PC-9 (cell line): ENCODE results near the gene BCL2L1. TPM values are rescaled to one million over a fixed set of nuclear protein-coding genes. Genes with fewer than 3 reads are reported as not detected.

Experiments used
- BruUV-seq: library from RNA; stranded (reverse); fragments of 400-500 nt; replicated peaks from 2 replicates; lab custom pipeline; 2021; lab: Mats Ljungman, UMichigan
- CTCF ChIA-PET: fragments of 300-600 bp; sonication (Branson Sonifier 250); formaldehyde crosslinking; loops from one replicate; lab custom pipeline; 2022; ENCODE audit warnings: antibody characterized with exemption; lab: Charles Lee
- POLR2A ChIA-PET: fragments of 300-600 bp; sonication (Branson Sonifier 250); formaldehyde crosslinking; loops from one replicate; lab custom pipeline; 2022; ENCODE audit warnings: antibody characterized with exemption; ENCODE audit not compliant: unreplicated experiment; lab: Charles Lee
- DNase-seq, 2 experiments: peaks; one replicate each; pipeline versions ENCODE4 v3.0.0 to v3.0.0-alpha.2; 2015 to 2022; ENCODE audit warnings: mixed read lengths in 1 of 2
- H2AFZ ChIP-seq: fragments of 200-600 bp; sonication (generic); 2 replicates; pipeline ENCODE4 v1.8.1; 2017; ENCODE audit warnings: antibody characterized with exemption
- H3F3A ChIP-seq: fragments of 200-600 bp; sonication (generic); 2 replicates; pipeline ENCODE4 v1.8.1; 2017; ENCODE audit warnings: antibody characterized with exemption, mild to moderate bottlenecking, low read depth; ENCODE audit not compliant: insufficient read depth
- H3K27ac ChIP-seq: fragments of 200-600 bp; sonication (generic); 2 replicates; pipeline ENCODE4 v1.6.1; 2016; ENCODE audit warnings: mixed run types
- H3K27me3 ChIP-seq: fragments of 200-600 bp; sonication (generic); 2 replicates; pipeline ENCODE4 v1.6.1; 2016; ENCODE audit warnings: low read depth, mixed run types; ENCODE audit not compliant: insufficient read depth
- H3K36me3 ChIP-seq: fragments of 200-600 bp; sonication (generic); 2 replicates; pipeline ENCODE4 v1.6.1; 2016; ENCODE audit warnings: low read depth, mixed run types
- H3K4me1 ChIP-seq: fragments of 200-600 bp; sonication (generic); replicated peaks from 2 replicates; pipeline ENCODE4 v1.6.1; 2016; ENCODE audit warnings: mixed run types; ENCODE audit not compliant: insufficient read depth
- H3K4me2 ChIP-seq: fragments of 200-600 bp; sonication (generic); 2 replicates; pipeline ENCODE4 v1.6.1; 2017; ENCODE audit warnings: mixed run types
- H3K4me3 ChIP-seq: fragments of 200-600 bp; sonication (generic); 2 replicates; pipeline ENCODE4 v1.6.1; 2016; ENCODE audit warnings: mixed run types
- H3K79me2 ChIP-seq: fragments of 200-600 bp; sonication (generic); 2 replicates; pipeline ENCODE4 v1.6.1; 2017; ENCODE audit warnings: low read depth, mixed run types
- H3K9me2 ChIP-seq: fragments of 200-600 bp; sonication (generic); 2 replicates; pipeline ENCODE4 v1.8.1; 2017; ENCODE audit warnings: mild to moderate bottlenecking; ENCODE audit not compliant: insufficient read depth
- H3K9me3 ChIP-seq: fragments of 200-600 bp; sonication (generic); 2 replicates; pipeline ENCODE4 v1.8.1; 2016; ENCODE audit warnings: low read depth; ENCODE audit not compliant: insufficient read depth
- H4K20me1 ChIP-seq: fragments of 200-600 bp; sonication (generic); 2 replicates; pipeline ENCODE4 v1.8.1; 2017; ENCODE audit not compliant: insufficient read depth
- EZH2 ChIP-seq: fragments of 200-600 bp; sonication (generic); IDR thresholded peaks from 2 replicates; pipeline ENCODE4 v1.8.0; 2017; ENCODE audit warnings: antibody characterized with exemption, low read depth
- intact Hi-C: fragments of 100-400 bp; cut with micrococcal nuclease; formaldehyde crosslinking; loops from one replicate; pipeline ENCODE4 v1.10.0; 2022; ENCODE audit not compliant: unreplicated experiment
- total RNA-seq: library from RNA; stranded (reverse); gene quantifications from 2 replicates; pipeline ENCODE4 v1.2.3, GENCODE V29; 2021
- TF ChIP-seq, protein P1 (sequence below): fragments of 200-600 bp; sonication (generic); conservative IDR thresholded peaks from 2 replicates; pipeline ENCODE4 v1.6.1; 2017; ENCODE audit warnings: mixed run types, antibody characterized with exemption, mild to moderate bottlenecking, moderate library complexity

BCL2L1 gene
- total RNA-seq, 1 experiment from 2014 or later = 125 TPM

DNA sequence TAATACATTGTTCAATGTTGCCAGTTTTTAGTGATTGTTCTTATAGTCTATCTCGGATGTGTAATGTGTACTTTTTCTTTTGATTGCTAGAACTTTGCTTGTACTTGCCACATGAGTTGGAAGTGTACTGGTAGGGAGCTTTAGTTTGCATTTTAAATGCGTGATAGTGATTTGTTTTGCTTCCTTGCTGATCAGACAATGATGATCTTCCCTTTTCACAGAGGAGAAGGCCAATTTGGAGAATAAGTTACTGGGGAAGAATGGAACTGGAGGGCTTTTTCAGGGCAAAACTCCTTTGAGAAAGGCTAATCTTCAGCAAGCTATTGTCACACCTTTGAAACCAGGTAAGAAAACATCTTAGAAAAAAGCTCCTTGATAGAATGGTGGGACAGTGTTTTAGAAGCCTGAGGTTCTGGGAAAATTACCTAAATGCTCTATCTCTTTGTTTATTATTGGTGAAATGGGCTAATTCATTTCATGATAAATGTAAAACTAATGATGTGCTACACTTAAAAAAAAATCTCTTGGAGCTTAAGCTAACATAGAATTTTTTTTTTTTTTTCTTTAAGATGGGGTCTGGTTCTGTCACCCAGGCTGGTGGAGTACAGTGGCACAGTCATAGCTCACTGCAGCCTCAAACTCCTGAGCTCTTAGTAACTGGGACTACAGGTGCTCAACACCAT, 37.3 kb upstream of the BCL2L1 start:
- Histone ChIP-seq H3K4me1 (no peaks in the 10 kb centered on the region), H3K27ac (no peak overlapping the region), H3K4me3 (no peak overlapping the region), H3K79me2 (peaks cover 71% of the 10 kb centered on the region), H2AFZ (no peak overlapping the region), H4K20me1 (peaks cover 4% of the 10 kb centered on the region), H3K9me3 (no peaks in the 10 kb centered on the region), H3K4me2 (no peak overlapping the region), H3F3A (peaks cover 16% of the 10 kb centered on the region; the same call in 1 of the 2 replicates), H3K9me2 (no peaks in the 10 kb centered on the region), H3K27me3 (no peaks in the 10 kb centered on the region), H3K36me3 (peaks cover 5% of the 10 kb centered on the region; the same call in 1 of the 2 replicates)
- TF ChIP-seq, protein P1, sequence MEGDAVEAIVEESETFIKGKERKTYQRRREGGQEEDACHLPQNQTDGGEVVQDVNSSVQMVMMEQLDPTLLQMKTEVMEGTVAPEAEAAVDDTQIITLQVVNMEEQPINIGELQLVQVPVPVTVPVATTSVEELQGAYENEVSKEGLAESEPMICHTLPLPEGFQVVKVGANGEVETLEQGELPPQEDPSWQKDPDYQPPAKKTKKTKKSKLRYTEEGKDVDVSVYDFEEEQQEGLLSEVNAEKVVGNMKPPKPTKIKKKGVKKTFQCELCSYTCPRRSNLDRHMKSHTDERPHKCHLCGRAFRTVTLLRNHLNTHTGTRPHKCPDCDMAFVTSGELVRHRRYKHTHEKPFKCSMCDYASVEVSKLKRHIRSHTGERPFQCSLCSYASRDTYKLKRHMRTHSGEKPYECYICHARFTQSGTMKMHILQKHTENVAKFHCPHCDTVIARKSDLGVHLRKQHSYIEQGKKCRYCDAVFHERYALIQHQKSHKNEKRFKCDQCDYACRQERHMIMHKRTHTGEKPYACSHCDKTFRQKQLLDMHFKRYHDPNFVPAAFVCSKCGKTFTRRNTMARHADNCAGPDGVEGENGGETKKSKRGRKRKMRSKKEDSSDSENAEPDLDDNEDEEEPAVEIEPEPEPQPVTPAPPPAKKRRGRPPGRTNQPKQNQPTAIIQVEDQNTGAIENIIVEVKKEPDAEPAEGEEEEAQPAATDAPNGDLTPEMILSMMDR = no peak
- no peak for TF ChIP-seq EZH2
- ChIA-PET CTCF (no interaction called here), POLR2A (no interaction called here)
- no TSS peak for BruUV-seq
- intact Hi-C loops = no loop called here
- DNase-seq = no peak

DNA sequence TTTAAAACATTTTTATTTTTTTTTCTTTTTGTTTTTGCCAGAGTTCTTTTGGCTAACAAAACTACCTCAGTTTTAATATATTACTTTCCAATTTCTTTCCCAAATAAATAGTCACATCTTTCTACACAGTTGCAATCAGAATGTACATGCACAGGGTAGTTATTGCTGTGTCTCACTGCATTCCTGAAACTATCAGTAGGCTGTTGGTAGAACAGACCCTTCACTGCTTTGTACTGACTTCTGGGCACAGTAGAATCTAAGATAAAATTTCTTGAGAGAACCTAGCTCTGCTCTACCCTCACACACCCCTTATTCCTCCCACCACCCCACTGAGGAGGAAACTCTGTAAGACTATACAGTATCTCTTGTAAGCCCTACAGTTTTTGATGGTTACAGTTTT, 36.3 kb upstream of the BCL2L1 start:
- intact Hi-C loops = no loop called here
- Histone ChIP-seq H3K27ac (no peak overlapping the region), H3K4me1 (no peaks in the 10 kb centered on the region), H3K9me2 (no peaks in the 10 kb centered on the region), H3K4me2 (no peak overlapping the region), H3K9me3 (no peaks in the 10 kb centered on the region), H3K27me3 (no peaks in the 10 kb centered on the region), H3K4me3 (no peak overlapping the region), H2AFZ (no peak overlapping the region), H3F3A (peaks cover 16% of the 10 kb centered on the region; the same call in 1 of the 2 replicates), H3K36me3 (peaks cover 5% of the 10 kb centered on the region), H3K79me2 (peaks cover 72% of the 10 kb centered on the region), H4K20me1 (peaks cover 4% of the 10 kb centered on the region)
- DNase-seq = no peak
- ChIA-PET POLR2A (interaction anchor here (0.6 kb wide), 1 partner anchor 223 kb away, joined by 3 read pairs; no protein-coding TSS in a partner anchor), CTCF (interaction anchor here (0.7 kb wide), 1 partner anchor 198 kb away, joined by 5 read pairs; no protein-coding TSS in a partner anchor)
- TF ChIP-seq, protein P1 = no peak
- TF ChIP-seq EZH2 = no peak
- BruUV-seq = no TSS peak

DNA sequence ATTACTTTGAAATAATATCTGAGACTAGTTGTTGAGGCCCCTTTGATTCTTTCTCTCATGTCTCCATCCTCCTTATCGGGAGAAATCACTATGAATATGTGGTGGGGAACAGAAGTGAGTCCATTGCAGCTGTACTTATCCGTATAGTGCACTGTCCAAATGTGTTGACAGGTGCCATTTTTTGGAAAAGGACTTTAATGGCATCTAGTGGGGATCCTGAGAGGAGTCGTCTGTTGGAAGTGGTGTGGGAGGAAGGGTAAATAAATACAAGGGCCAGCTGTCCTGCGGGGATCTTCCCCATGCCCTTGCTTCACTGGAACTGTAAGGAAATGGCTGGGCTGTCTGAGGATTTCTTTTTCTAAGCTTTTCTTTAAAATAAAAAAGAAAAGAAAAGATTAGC, 35.9 kb upstream of the BCL2L1 start:
- H3K79me2 ChIP-seq = peaks cover 77% of the 10 kb centered on the region
- no peaks in the 10 kb centered on the region for H3K27me3 ChIP-seq
- no peak overlapping the region for H3K27ac ChIP-seq
- H3K4me3 ChIP-seq = no peak overlapping the region
- BruUV-seq = no TSS peak
- ChIA-PET CTCF (interaction anchor here (0.7 kb wide), 1 partner anchor 198 kb away, joined by 5 read pairs; no protein-coding TSS in a partner anchor), POLR2A (interaction anchor here (0.6 kb wide), 1 partner anchor 223 kb away, joined by 3 read pairs; no protein-coding TSS in a partner anchor)
- no peak overlapping the region for H3K4me2 ChIP-seq
- no peaks in the 10 kb centered on the region for H3K9me2 ChIP-seq
- H3K9me3 ChIP-seq = no peaks in the 10 kb centered on the region
- H3K4me1 ChIP-seq = no peaks in the 10 kb centered on the region
- intact Hi-C loops = no loop called here
- H3F3A ChIP-seq = peaks cover 16% of the 10 kb centered on the region; the same call in 1 of the 2 replicates
- DNase-seq = no peak
- no peak for TF ChIP-seq EZH2
- TF ChIP-seq, protein P1 = no peak
- H4K20me1 ChIP-seq = peaks cover 4% of the 10 kb centered on the region
- H3K36me3 ChIP-seq = peaks cover 5% of the 10 kb centered on the region
- no peak overlapping the region for H2AFZ ChIP-seq
